HL-60 (cell line): ENCODE measurements around the gene ZNF789.
A peak's percentile ranks its signal among the peaks of the same experiment; 100 is the strongest.

Source experiments
- DNase-seq, 2 experiments: peaks; one replicate each; pipeline ENCODE4 v3.0.0-alpha.2; 2010 to 2020; ENCODE audit warnings: low read depth in 1 of 2, low spot score in 1 of 2
- H3K27ac ChIP-seq: fragments of 250-450 bp; sonication (Bioruptor Pico); replicated peaks from 2 replicates; pipeline ENCODE4 v1.5.1; 2020; ENCODE audit warnings: mild to moderate bottlenecking, moderate library complexity
- H3K27me3 ChIP-seq: fragments of 250-450 bp; sonication (Bioruptor Pico); 2 replicates; pipeline ENCODE4 v1.5.1; 2021; ENCODE audit warnings: mild to moderate bottlenecking, moderate library complexity; ENCODE audit not compliant: insufficient read depth, poor library complexity, severe bottlenecking
- H3K4me3 ChIP-seq: replicated peaks from 2 replicates; pipeline ENCODE4 v1.5.1; 2011; ENCODE audit warnings: mild to moderate bottlenecking, control low read depth, low read length; ENCODE audit not compliant: insufficient read depth
- CTCF ChIP-seq: IDR thresholded peaks from one replicate; pipeline ENCODE4 v1.5.1; 2011; ENCODE audit warnings: low read length, control low read depth, inconsistent platforms; ENCODE audit not compliant: insufficient read depth
- GABPA ChIP-seq: IDR thresholded peaks from 2 replicates; pipeline ENCODE4 v1.6.1; 2012; ENCODE audit warnings: low read depth
- POLR2AphosphoS5 ChIP-seq: IDR thresholded peaks from 2 replicates; pipeline ENCODE4 v1.6.1; 2012; ENCODE audit warnings: low read depth
- REST ChIP-seq: IDR thresholded peaks from 2 replicates; pipeline ENCODE4 v1.6.1; 2012; ENCODE audit warnings: low read depth; ENCODE audit not compliant: insufficient replicate concordance
- SPI1 ChIP-seq: IDR thresholded peaks from 2 replicates; pipeline ENCODE4 v1.6.1; 2012; ENCODE audit warnings: low read depth, mild to moderate bottlenecking, borderline replicate concordance
- long read RNA-seq: library from polyadenylated mRNA; unstranded; transcript quantifications from one replicate; pipeline ENCODE4 v2.0.0, GENCODE V29; 2020

ZNF789 gene
- long read RNA-seq, transcript ZNF789-210 (3 exons, 1,884 nt), result major isoform, 14 of 53 reads
- long read RNA-seq, transcript ZNF789-201 (5 exons, 1,654 nt), result minor isoform, 6 of 53 reads
- long read RNA-seq, partial matches to known transcripts, result 0 of 53 reads
- long read RNA-seq, other reads (novel, unspliced or antisense), result 29 of 53 reads

- peak within 1 kb of the TSS; percentile 97 for H3K4me3 ChIP-seq
- no peaks in the 10 kb centered on the region for H3K27me3 ChIP-seq
- TF ChIP-seq SPI1, result no peak
- TF ChIP-seq POLR2AphosphoS5, result peak; percentile 66
- peak; percentile 39; the same call in 1 of the 2 replicates for TF ChIP-seq GABPA
- TF ChIP-seq REST, result peak; percentile 32
- TF ChIP-seq CTCF, result no peak
- peak; percentile 96 to 99 for DNase-seq
- peak within 1 kb of the TSS; percentile 88 for H3K27ac ChIP-seq
Observed at GRCh38 chr7:99472561-99473314, at the start of gene ZNF789. TSS of gene ZNF789 (plus strand) at chr7:99472890. CDS start at chr7:99476457, 3,567 bp downstream.

GRCh38 chr7:99424932-99425730 lies 47.6 kb upstream of the ZNF789 start:
- Histone ChIP-seq H3K27ac (no peak overlapping the region), H3K27me3 (no peaks in the 10 kb centered on the region), H3K4me3 (no peak overlapping the region)
- TF ChIP-seq POLR2AphosphoS5 (no peak), SPI1 (no peak), REST (no peak), GABPA (no peak), CTCF (no peak)
- DNase-seq, result no peak

GRCh38 chr7:99428972-99429566 lies 43.6 kb upstream of the ZNF789 start:
- TF ChIP-seq POLR2AphosphoS5 (no peak), SPI1 (no peak), CTCF (no peak), GABPA (no peak), REST (no peak)
- H3K27me3 ChIP-seq, result no peaks in the 10 kb centered on the region
- no peak overlapping the region for H3K4me3 ChIP-seq
- H3K27ac ChIP-seq, result no peak overlapping the region
- DNase-seq, result no peak
